ENCODE measurements around the gene RAD51C.
"Not testable (repeated sequence)": the region's sequence is repeated elsewhere in the genome, so short reads cannot be mapped to it uniquely, and the experiment has no call there.

RAD51C gene

DNA sequence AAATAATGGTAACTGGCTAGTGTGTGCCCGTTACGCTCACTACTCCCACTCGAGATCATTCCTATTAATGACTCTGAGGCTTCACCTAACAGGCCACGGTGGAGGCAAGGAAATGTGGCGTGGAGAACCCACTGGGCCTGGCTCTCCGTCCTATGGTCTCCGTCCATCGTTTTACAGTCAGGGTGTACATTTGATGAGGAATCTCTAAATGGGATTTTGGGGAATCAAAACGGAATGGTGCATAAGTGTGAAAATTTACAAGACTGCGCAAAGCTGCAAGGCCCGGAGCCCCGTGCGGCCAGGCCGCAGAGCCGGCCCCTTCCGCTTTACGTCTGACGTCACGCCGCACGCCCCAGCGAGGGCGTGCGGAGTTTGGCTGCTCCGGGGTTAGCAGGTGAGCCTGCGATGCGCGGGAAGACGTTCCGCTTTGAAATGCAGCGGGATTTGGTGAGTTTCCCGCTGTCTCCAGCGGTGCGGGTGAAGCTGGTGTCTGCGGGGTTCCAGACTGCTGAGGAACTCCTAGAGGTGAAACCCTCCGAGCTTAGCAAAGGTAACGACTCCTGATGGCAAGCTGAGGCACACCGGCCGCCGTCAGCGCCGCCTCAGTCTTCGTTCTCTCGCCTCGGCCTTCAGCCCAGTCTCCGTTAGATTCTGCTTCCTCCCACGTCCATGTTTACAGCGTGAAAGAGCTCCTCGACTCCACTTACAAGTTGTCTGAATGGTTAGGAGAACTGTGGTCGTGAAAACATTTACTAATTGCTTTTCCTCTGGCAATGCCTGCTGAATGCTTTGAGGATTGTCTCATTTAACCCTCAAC is at the start of gene RAD51C:
TSS of gene RAD51C (plus strand) at position 364 of the 817 bp plus-strand sequence. CDS start at position 406, 42 bp downstream.
- DNase-seq = peak; percentile 93

DNA sequence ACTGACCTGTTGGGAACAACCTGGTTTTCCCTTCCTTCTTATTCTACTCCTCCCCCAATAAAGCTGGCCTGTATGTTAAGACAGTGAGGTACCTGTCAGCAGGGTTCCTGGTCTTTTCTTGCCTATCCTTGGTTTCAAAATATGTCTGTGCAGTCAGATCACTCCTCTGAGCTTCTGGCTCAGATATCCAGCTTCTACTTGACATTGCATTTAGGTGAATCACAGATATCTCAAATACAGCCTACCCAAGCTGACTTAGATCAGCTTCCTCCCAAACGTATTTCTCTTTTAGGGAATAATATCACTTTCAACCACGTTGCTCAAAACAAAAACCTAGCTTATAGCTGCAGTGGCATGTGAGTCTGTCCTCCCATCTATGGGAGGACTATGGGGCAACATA is 49.3 kb upstream of the RAD51C start:
- no peak for DNase-seq

DNA sequence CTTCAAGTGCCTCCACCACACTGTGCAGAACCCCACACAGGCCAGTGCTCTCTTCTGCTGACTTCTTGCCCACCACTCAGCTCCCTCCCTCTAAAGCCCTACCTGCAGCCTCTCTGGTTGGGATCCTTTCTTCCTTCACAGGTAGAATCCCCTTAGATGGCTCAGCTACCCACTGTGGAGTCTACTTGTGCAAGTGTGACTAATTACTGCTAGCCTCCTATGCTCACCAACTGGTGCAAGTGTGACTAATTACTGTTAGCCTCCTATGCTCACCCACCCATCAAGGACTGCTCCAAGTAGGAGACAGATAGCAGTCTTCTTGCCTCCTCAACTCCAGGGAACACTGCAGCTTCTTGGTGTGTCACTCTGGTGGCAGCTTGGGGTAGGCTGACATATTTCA is 44.2 kb upstream of the RAD51C start:
- no peak for DNase-seq

DNA sequence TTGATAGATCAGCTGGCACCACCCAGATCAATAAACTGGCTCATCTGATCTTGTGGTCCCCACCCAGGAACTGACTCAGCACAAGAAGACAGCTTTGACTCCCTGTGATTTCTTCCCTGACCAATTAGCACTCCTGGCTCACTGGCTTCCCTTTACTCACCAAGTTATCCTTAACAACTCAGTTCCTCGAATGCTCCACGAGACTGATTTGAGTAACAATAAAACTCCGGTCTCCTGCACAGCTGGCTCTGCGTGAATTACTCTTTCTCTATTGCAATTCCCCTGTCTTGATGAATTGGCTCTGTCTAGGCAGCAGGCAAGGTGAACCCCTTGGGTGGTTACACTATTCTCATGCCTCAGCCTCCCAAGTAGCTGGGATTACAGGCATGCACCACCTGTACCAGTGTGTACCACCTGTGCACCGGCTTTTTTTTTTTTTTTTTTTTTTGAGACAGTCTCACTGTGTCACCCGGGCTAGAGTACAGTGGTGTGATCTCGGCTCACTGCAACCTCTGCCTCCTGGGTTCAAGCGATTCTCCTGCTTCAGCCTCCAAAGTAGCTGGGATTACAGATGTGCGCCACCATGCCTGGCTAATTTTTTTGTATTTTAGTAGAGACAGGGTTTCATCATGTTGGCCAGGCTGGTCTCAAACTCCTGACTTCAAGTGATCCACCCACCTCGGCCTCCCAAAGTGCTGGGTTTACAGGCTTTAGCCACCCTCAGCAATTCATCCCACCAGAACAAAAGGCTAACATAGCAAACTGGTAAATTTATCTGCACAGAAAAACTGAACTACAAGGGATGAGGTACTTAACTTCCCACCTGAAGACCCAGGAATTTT is 34.2 kb upstream of the RAD51C start:
- peak; percentile 66 for DNase-seq

DNA sequence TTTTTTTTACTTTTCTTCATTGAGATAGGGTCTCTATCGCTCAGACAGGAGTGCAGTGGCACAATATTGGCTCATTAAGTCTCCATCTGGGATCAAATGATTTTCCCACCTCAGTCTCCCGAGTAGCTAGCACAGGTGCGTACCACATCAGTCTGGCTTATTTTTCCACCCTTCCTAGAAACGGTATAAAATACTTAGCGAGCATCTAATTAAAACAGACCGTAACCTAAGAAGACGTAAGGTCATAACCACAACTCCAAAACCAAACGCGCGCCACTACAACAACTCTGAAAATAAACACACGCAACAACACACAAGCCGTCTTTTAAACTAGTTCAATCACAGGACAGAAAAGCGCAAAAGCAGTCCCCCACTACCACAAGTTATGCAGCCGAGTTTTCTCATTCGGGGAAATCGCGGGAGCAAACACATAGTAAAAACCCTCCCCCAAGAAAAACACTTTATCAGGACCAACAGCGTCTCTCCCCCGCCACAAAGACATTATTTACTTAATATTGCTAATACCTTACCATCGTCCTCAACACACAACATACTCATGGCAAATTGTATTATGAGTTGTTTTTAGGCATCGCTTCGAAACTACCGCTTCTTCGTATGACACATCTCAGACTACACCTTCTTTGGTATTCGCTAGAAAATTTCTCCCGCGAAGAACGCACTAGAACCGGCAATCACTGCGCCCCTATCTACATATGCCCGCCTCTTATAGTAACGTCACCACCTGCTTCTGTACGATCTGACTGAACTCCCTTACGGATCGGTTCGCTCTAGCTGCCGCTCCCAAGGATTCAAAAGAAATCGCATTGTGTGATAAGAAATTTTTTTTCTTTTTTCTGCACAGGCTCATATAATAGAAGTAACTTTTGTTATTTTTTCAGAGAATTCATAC is 33.3 kb upstream of the RAD51C start:
- peak; percentile 91 for DNase-seq

DNA sequence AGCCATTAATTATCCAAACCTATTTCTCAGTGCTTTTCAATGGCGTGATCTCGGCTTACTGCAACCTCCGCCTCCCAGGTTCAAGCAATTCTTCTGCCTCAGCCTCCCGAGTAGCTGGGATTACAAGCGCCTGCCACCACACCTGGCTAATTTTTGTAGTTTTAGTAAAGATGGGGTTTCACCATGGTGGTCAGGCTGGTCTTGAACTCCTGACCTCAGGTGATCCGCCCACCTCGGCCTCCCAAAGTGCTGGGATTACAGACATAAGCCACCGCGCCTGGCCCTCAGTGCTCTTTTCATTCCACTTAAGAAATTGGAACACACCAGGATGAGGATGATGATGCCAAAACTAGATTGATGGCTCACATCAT is 32.7 kb upstream of the RAD51C start:
- DNase-seq = not testable (repeated sequence)

DNA sequence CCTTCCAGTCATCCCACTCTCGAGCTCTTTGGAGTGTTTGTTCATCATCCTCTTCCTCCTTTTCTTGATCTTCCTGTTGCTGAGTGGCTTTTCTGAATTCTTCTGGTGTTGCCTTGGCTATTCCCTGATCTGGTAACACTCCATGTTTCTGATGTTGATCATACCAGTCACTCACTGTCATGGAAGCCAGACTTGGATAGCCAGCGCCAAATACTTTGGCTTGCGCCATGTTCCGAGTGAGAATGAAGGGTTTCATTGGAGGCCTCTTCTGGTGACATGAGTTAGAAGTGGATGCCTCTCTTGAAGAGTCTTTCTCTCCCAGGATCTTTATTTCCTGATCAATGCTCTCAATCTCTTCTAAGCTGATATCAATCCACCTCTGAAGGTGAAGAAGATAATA is 31.8 kb upstream of the RAD51C start:
- DNase-seq = no peak

DNA sequence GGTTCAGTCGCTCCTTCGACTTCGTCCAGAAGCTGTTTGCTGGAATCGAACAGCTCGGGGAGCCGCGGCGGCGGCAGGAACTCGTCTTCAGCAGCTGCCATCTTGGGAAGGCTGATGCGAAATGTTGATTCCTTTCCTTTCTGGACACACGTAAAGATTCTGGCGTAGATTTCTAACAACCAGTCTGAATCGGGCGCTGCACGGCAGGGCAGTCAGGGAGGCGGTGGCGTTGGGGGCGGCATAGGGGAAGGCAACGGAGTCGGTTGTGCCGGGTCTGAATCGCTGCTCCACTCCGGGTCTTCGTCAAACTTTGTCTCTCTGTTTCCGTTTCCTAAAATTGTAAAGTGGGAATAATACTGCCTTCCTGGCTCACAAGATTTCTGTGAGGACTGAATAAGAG is 30.9 kb upstream of the RAD51C start:
- DNase-seq = no peak

DNA sequence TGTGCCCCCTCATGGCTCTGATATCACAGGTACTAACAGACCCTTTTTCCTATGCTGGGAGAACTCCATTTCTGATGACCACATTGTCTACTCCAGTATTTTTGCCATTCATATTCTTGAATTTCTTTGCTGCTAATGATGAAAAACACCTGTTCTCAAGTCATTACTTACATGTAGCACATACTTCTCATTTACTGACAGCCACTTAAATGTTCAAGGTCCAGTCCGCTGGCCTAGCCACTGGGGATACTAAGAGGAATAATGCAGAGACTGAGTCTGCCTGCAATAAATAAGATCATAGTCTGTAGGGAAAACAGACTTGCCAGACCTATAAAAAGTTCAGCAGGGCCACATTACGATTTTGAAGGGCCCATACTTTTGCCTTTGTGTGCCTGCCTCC is 28.1 kb upstream of the RAD51C start:
- DNase-seq = no peak

DNA sequence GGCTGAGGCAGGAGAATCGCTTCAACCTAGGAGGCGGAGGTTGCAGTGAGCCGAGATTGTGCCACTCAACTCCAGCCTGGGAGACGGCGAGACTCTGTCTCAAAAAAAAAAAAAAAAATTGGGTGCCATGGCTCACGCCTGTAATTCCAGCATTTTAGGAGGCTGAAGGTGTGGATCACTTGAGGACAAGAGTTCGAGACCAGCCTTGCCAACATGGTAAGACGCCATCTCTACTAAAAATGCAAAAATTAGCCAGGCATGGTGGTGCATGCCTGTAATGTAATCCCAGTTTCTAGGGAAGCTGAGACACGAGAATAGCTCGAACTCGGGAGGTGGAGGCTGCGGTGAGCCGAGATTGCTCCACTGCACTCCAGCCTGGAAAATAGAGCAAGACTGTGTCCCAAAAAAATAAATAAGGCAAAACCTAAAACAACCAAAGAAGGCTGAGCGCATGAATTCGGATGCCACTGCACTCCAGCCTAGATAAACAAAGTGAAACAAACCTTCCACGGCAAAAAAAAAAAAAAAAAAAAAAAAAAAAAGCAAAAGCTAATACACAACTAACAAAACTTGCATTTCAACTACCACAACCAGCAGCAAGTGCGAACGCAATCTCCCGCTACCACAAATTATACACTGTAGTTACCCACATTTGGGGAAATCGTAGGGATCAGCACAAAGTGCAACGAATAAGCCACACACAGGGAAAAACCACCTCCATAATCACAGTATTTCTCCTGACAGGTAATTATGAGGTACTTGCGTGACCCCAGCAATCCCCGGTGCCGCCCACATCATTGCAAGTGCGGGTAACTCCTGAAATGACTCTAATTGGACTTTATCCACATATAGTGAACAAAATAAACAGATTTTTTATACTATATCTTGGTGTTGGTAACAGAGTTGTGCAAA is 26.2 kb upstream of the RAD51C start:
- no peak for DNase-seq

DNA sequence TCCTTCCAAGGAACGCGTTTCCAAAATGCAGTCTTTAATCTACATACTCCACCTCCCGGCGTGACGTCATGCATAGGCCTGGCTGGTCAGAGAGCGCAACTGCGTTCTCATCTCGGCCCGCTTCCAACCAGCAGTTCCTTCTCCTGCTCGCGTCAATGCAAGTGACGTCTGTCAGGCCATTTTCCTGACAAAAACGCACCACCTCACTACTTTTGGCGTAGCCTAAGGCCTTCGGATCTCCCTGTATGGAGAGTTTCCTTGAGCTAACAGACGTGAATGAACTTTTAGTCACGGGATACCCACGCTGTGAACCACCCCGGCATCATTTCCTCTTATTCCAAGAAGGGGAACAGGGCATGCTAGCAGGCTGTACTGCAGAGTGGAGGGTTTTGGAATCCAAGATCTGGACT is 25.5 kb upstream of the RAD51C start:
- peak; percentile 50 for DNase-seq

DNA sequence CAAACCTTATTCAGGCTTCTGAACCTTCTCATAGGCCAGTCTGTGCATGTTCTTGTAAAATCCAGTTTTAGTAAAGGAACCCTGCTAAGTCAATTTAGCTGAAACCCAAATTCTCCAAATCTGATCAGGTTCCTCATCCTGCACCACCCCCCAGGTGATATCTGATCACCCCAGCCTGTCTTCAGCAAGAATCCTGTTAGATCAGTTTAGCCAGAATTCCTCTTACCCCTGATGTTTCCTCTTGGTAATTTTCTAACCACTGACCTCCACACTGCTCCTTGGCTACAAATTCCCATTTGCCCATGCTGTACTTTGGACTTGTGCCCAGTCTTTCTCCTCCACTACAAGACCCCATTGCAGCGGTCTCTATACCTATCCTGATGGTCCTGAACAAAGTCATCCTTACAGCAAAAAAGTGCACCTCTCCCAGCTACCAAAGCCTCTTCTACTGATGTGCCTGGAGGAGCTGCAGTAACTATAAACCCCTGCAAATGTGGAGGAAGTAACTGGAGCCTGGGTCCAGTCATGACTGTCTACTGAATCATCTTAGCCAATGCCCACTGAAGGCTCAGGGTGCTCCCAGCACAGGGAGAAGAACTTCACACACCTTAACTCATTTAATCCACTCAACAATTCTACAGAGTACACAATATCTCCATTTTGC is 24.3 kb upstream of the RAD51C start:
- DNase-seq = no peak

DNA sequence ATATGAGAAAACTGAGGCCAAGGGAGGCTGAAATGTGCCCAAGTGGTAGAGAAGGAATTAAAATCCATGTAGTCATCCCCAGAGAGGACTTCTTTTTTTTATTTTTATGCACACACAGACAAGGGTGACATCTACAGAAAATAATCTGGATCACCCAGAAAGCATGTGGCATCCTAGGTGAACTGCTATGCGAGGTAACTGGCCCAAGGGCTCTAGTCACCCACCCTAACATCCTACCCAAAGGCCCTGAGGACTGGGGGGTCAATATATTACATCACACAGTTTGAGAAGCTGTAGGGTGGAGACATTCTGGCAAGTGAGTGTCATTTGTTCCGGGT is 23.8 kb upstream of the RAD51C start:
- no peak for DNase-seq

DNA sequence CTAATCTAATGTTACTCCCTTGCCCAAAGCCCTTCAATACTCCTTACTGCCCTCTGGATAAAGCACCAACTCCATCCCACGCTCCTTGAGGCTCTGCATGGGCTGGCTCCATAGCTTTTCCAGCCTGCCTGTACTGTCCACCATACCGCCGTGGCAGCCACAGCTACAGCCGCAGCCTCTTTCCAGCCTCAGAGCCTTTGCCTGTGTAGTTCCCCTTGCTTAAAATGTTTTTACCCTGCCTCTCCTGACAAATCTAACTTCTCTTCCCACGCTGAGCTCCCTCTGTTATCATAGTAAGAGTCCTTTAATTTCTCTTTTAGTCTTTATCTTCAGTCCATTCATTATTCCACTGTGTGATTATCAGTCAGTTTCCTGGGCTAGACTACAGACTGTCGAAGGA is 22.5 kb upstream of the RAD51C start:
- DNase-seq = no peak

DNA sequence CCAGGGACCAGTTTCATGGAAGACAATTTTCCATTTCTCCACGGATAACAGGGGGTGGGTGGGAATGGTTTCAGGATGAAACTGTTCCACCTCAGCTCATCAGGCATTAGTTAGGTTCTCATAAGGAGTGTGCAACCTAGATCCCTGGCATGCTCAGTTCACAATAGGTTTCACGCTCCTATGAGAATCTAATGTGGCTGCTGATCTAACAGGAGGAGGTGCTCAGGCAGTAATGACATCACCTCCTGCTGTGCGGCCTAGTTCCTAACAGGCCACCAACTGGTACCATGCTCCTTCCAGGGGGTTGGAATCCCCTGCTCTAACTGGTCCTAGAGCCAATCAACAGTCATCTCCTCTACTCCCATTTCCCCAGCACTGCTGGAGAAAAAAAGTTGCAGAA is 20.4 kb upstream of the RAD51C start:
- no peak for DNase-seq

DNA sequence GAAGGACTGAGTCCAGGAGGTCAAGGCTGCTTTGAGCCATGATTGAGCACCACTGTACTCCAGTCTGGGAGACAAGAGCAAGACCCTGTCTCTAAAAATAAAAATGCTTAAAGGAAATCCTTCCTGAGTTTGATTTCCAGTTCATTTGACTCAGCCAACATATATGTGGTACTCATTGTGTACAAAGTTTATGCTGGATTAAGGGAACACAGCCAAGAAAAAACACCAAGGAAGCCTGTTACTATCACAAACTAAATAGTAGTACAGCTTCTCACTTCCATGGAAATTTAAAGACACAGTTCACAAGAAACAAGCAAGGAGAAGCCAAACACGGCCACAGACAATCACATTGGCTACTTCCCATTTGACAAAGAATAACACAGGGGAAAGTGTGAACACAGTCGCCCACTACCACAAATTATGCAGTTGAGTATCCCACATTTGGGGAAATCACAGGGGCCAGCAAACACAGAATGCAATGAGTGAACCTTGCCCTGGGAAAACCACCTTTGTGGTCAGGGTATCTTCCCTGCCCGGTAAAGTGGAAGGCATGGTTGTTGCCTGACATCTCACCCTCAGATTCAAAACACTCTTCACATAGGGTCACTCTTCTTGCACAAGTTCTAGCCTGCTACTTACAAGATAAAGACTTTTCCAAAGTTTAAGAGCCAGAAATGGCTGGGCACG is 15.1 kb upstream of the RAD51C start:
- no peak for DNase-seq

DNA sequence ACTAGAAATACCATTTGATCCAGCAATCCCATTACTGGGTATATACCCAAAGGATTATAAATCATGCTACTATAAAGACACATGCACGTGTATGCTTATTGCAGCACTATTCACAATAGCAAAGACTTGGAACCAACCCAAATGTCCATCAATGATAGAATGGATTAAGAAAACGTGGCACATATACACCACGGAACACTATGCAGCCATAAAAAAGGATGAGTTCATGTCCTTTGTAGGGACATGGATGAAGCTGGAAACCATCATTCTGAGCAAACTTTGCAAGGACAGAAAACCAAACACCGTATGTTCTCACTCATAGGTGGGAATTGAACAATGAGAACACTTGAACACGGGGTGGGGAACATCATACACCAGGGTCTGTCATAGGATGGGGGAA is 14.1 kb upstream of the RAD51C start:
- DNase-seq = not testable (repeated sequence)

DNA sequence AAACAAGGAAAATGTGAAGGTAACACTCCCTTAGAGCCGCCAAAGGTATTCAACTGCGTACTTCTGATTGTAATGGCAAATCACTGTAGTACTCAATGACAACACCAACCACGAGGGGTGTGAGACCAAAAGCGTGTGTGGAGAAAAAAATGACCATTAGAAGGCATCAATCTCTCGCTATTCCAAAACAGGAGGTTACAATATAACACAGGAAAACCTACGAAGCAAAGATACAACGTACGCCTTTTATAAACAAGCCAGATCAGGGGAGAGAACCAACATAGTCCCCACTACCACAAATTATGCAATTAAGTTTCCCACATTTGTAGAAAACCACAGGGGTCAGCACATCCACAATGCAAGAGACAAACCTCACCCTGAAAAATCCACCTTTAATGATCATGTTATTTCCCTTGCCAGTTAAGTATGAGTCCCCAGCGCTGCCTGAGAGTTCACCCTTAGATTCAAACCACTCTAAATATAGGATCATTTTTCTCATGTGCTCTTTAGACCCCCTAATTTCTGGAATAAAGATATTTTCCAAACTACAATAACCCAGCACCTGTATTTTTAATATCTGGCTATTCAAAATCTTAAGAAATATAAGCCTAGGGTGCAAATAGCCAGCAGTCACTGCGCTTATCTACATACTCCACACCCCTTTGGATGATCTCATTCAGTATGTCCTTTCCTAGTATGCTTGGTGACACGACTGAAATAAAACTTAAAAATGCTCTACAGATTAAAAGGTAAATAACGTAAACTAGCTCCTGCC is 13.0 kb upstream of the RAD51C start:
- peak; percentile 40 for DNase-seq

DNA sequence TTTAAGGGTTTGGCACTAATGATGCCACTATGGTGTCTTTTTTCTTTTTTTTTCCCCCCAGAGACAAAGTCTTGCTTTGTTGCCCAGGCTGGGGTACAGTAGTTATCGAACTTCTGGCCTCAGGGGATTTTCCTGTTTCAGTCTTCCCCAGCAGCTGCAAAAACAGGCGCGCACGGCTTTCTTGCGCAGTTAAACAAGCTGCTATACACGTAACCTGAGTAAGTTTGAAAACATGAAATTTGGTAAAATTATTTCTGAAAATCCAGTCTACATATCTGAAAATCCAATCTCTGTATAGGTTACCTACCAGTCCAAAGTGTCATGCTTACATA is 12.4 kb upstream of the RAD51C start:
- DNase-seq = no peak

DNA sequence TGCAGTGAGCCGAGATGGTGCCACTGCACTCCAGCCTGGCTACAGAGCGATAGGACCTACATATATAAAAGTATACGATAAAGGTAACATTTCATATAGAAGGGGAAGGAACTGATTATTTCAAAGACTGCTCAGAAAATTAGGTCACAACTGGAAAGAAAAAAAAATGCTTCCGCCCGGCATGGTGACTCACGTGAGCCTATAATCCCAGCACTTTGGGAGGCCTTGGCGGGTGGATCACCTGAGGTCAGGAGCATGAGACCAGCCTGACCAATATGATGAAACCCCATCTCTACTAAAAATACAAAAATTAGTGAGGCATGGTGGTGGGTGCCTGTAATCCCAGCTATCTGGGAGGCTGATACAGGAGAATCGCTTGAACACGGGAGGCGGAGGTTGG is 8.4 kb upstream of the RAD51C start:
- DNase-seq = no peak

All from activated CD4-positive, alpha-beta T cell treated with anti-CD3 and anti-CD28 coated beads, Interleukin-2, Interleukin-6, amounts not matched to agents 100 ng/mL and 50 ng/mL, durations not matched to agents 16 hours and 8 hours (primary cell).